ENCODE measurements around the gene NFATC2.
"Not testable (repeated sequence)": the region's sequence is repeated elsewhere in the genome, so short reads cannot be mapped to it uniquely, and the experiment has no call there.

The NFATC2 gene

DNA sequence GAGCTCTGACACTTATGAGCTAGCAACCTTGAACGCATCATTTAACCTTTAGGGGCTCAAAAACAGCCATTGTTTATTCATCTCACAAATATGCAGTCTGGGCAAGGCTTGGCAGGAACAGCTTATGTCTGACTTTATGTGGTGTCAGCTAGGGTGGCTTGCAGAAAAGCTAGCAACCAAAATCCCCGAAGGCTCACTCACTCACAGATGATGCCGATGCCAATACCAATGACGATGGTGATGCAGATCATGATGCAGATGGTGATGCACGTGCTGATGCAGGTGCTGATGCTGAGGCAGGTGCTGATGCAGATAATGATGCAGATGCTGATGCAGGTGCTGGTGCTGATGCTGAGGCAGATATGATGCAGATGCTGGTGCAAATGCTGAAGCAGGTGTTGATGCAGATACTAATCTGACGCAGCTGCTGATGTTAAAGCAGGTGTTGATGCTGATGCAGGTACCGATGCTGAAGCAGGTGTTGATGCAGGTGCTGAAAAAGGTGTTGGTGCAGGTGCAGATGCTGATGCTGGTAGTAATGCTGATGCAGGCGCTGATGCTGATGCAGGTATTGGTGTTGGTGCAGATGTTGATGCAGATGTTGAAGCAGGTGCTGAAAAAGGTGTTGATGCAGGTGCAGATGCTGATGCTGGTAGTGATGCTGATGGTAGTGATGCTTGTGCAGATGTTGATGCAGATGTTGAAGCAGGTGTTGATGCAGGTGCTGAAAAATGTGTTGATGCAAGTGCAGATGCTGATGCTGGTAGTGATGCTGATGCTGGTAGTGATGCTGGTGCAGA, 195.6 kb downstream of the NFATC2 start:
- Histone ChIP-seq H3K36me3 (replicated peaks; ENCODE audit: low read depth, low read length) (no peaks in the 10 kb centered on the region), H3K9me3 (ENCODE audit: insufficient read depth, low read length) (no peaks in the 10 kb centered on the region), H3K27ac (ENCODE audit: low read length) (no peak overlapping the region), H4K20me1 (ENCODE audit: insufficient read depth, low read length) (no peaks in the 10 kb centered on the region), H3K4me2 (ENCODE audit: low read length) (no peak overlapping the region), H3K4me3 (ENCODE audit: low read length) (no peak overlapping the region), H2AFZ (ENCODE audit: low read depth, low read length) (no peak overlapping the region), H3K79me2 (ENCODE audit: low read length) (no peaks in the 10 kb centered on the region), H3K4me1 (ENCODE audit: low read length) (no peaks in the 10 kb centered on the region), H3K27me3 (ENCODE audit: low read depth, low read length) (peaks cover 28% of the 10 kb centered on the region), H3K9ac (ENCODE audit: low read length) (no peak overlapping the region)
- TF ChIP-seq, protein P1, sequence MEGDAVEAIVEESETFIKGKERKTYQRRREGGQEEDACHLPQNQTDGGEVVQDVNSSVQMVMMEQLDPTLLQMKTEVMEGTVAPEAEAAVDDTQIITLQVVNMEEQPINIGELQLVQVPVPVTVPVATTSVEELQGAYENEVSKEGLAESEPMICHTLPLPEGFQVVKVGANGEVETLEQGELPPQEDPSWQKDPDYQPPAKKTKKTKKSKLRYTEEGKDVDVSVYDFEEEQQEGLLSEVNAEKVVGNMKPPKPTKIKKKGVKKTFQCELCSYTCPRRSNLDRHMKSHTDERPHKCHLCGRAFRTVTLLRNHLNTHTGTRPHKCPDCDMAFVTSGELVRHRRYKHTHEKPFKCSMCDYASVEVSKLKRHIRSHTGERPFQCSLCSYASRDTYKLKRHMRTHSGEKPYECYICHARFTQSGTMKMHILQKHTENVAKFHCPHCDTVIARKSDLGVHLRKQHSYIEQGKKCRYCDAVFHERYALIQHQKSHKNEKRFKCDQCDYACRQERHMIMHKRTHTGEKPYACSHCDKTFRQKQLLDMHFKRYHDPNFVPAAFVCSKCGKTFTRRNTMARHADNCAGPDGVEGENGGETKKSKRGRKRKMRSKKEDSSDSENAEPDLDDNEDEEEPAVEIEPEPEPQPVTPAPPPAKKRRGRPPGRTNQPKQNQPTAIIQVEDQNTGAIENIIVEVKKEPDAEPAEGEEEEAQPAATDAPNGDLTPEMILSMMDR (IDR thresholded peaks at IDR 0.05; ENCODE audit: low read depth, low read length): no peak
- TF ChIP-seq EZH2phosphoT487 (IDR thresholded peaks at IDR 0.05; ENCODE audit: low read depth): no peak

- no peak overlapping the region for H3K9ac ChIP-seq (ENCODE audit: low read length)
- no peak overlapping the region for H3K27ac ChIP-seq (ENCODE audit: low read length)
- no peaks in the 10 kb centered on the region for H4K20me1 ChIP-seq (ENCODE audit: insufficient read depth, low read length)
- no peaks in the 10 kb centered on the region for H3K4me1 ChIP-seq (ENCODE audit: low read length)
- H2AFZ ChIP-seq (ENCODE audit: low read depth, low read length): no peak overlapping the region
- peaks cover 31% of the 10 kb centered on the region for H3K27me3 ChIP-seq (ENCODE audit: low read depth, low read length)
- H3K4me3 ChIP-seq (ENCODE audit: low read length): no peak overlapping the region
- H3K79me2 ChIP-seq (ENCODE audit: low read length): no peaks in the 10 kb centered on the region
- no peaks in the 10 kb centered on the region for H3K36me3 ChIP-seq (replicated peaks; ENCODE audit: low read depth, low read length)
- no peaks in the 10 kb centered on the region for H3K9me3 ChIP-seq (ENCODE audit: insufficient read depth, low read length)
- TF ChIP-seq, protein P1 (IDR thresholded peaks at IDR 0.05; ENCODE audit: low read depth, low read length): no peak
- TF ChIP-seq EZH2phosphoT487 (IDR thresholded peaks at IDR 0.05; ENCODE audit: low read depth): no peak
- no peak overlapping the region for H3K4me2 ChIP-seq (ENCODE audit: low read length)
Measured at GRCh38 chr20:51345601-51346101, 196.9 kb downstream of the NFATC2 start.

DNA sequence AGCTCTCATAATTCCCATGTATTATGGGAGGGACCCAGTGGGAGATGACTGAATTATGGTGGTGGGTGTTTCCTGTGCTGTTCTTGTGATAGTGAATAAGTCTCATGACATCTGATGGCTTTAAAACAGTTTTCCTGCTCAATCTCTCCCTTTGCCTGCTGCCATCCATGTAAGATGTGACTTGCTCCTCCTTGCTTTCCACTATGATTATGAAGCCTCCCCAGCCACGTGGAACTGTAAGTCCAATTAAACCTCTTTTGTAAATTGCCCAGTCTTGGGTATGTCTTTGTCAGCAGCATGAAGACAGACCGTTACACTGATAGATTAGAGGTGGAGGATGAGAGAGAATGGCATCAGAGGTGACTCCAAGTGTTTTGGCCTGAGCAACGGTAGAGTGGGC, 198.7 kb downstream of the NFATC2 start:
- not testable (repeated sequence) for H2AFZ ChIP-seq (ENCODE audit: low read depth, low read length); H3K4me3 ChIP-seq (ENCODE audit: low read length); H4K20me1 ChIP-seq (ENCODE audit: insufficient read depth, low read length); H3K4me1 ChIP-seq (ENCODE audit: low read length); H3K4me2 ChIP-seq (ENCODE audit: low read length); H3K9me3 ChIP-seq (ENCODE audit: insufficient read depth, low read length); H3K9ac ChIP-seq (ENCODE audit: low read length); H3K79me2 ChIP-seq (ENCODE audit: low read length); H3K36me3 ChIP-seq (replicated peaks; ENCODE audit: low read depth, low read length); H3K27ac ChIP-seq (ENCODE audit: low read length)
- H3K27me3 ChIP-seq (ENCODE audit: low read depth, low read length): peaks cover 43% of the 10 kb centered on the region

GRCh38 chr20:51342510-51343236, 199.8 kb downstream of the NFATC2 start:
- no peaks in the 10 kb centered on the region for H4K20me1 ChIP-seq (ENCODE audit: insufficient read depth, low read length)
- no peak overlapping the region for H2AFZ ChIP-seq (ENCODE audit: low read depth, low read length)
- H3K4me3 ChIP-seq (ENCODE audit: low read length): no peak overlapping the region
- H3K36me3 ChIP-seq (replicated peaks; ENCODE audit: low read depth, low read length): no peaks in the 10 kb centered on the region
- peaks cover 36% of the 10 kb centered on the region for H3K27me3 ChIP-seq (ENCODE audit: low read depth, low read length)
- no peaks in the 10 kb centered on the region for H3K4me1 ChIP-seq (ENCODE audit: low read length)
- no peak overlapping the region for H3K27ac ChIP-seq (ENCODE audit: low read length)
- no peaks in the 10 kb centered on the region for H3K79me2 ChIP-seq (ENCODE audit: low read length)
- H3K9me3 ChIP-seq (ENCODE audit: insufficient read depth, low read length): no peaks in the 10 kb centered on the region
- H3K9ac ChIP-seq (ENCODE audit: low read length): no peak overlapping the region
- TF ChIP-seq, protein P1 (IDR thresholded peaks at IDR 0.05; ENCODE audit: low read depth, low read length): no peak
- TF ChIP-seq EZH2phosphoT487 (IDR thresholded peaks at IDR 0.05; ENCODE audit: low read depth): no peak
- H3K4me2 ChIP-seq (ENCODE audit: low read length): no peak overlapping the region

All from OCI-LY3 (cell line).